Ramos (cell line): ENCODE data around the gene NXN.
"Not testable (repeated sequence)": the region's sequence is repeated elsewhere in the genome, so short reads cannot be mapped to it uniquely, and the experiment has no call there.

Source experiments
- in situ Hi-C: fragments of 300-500 bp; cut with MboI; formaldehyde crosslinking; loops from one replicate; pipeline ENCODE4 v1.14.3; 2022; ENCODE audit warnings: low sequenced_read_pairs; ENCODE audit not compliant: unreplicated experiment

The NXN gene

DNA sequence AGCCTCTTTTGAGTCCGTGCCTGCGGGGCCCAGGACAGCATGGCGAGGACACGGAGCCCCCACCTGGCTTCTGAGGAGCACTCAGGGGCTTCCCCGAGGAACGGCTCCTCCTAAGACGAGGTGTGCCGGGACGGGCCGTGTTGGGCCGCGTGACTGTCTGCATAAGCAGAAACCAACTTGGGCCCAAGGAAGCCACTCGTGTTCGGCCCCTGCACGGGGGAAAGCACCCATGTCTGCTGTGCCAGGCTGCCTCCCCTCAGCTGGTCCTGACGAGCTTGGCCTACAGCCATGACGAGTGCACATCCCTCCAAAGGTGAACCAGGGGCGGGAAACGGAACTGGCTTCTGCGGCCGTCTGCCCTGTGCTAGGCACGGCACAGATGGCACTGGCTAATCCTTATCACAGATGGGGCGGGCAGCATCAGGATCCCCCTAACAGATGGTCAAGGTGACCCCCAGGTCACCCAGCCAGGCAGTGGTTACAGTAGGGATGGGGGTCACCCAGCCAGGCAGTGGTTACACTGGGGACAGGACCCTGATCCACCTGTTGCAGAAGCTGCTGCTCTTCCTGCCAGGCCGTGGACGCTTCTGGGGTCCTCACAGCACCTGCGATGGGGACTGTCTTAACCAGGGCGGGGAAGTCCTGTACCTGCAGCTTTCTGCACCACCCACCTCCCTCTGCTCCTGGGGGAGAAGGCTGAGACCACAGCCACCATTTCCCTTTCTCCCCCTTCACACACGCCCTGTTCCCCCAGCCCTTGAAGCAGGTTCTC is 171.9 kb downstream of the NXN start:
- in situ Hi-C loops = no loop called here

- in situ Hi-C loops = no loop called here
These were observed 172.6 kb downstream of the NXN start for GRCh38 chr17:806781-807522.

DNA sequence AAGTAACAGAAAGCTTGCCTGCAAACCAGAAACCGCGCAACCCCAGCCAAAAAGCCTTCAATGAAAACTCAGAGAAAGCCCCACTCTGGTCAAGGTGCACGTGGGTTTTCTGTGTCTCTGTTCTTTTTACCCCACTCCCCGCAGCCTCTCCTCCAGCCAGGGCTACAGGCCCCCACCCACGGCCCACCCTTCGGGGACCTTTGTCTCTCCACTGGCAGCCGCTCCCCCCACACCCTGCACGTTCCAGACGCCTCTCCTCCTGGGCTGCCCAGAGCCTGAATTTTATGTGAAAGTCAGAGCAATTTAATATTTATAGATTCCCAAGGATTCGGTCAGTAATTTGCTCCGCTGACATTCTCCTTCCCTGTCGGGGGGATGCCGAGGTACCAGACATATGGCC is 173.2 kb downstream of the NXN start:
- in situ Hi-C loops = no loop called here

GRCh38 chr17:805886-806285 is 173.7 kb downstream of the NXN start:
- in situ Hi-C loops = not testable (repeated sequence)

- in situ Hi-C loops = no loop called here
These were observed 174.8 kb downstream of the NXN start for GRCh38 chr17:804541-805435.

DNA sequence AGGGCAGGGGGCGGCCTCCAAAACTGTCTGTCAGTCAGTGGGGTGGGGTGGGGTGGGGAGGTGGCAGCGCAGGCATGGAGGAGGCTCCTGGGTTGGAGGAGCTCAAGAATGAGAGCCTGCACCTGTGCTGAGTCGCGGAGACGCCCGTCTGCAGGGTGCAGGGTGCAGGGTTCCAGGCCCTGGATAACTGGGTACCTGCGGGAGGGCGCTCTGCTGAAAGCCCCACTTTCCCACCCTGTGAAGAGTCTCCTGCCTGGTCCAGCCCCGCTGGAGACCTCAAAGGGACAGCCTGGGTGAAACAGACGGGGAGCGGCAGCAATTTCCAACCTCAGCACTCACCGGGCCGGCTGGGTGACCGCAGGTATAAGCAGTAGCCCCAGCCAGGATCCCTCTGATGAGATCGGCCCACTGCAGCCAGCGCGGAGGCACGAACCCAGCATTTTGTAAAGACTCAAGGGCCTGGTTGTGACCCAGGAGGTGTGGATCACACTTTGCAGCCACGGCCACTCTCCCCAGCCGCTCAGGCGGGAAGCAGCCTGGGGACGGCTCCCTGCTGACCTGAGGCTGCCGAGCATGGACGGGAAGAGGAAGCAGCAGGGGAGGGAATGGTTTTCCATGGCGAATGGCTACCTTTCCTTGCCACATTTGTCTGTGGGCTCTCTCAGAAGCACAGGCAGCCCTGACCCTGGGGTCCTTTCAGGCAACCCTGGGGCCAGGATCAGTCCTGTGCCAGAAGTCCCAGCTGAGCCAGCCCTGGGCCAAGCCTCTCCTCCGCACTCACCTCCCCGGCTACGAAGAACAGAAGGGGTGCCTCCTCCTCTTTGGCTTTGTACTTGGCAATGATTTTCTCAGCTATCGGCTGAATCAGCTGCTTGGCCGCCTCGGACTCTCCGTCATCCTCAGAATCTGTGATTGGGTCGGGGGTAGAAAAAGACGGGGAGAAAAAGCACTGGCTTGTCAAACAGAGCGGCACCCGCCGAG is 176.4 kb downstream of the NXN start:
- in situ Hi-C loops = no loop called here

DNA sequence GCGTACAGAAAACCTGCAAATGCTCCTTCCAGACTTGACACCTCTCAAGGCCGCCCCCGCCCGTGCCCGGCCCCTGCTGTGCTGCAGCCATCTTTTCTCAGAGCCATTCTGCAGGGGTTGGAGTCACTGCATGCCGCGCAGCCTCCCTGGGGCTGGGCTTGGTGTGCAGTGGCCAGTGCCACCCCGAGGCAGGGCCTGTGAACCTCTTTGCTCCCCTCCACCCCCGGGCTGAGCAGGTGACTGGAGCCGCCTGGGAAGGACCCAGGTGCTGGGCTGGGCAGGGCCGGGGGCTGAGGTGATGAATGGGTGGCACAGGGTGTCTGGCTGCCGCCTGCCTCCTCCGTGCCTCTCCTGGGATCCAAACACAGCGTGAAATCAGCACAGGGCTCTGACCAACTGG is 177.1 kb downstream of the NXN start:
- in situ Hi-C loops = no loop called here

- in situ Hi-C loops = no loop called here
These were observed 177.9 kb downstream of the NXN start for GRCh38 chr17:801660-802059.

GRCh38 chr17:800446-801242 is 178.9 kb downstream of the NXN start:
- in situ Hi-C loops = no loop called here

DNA sequence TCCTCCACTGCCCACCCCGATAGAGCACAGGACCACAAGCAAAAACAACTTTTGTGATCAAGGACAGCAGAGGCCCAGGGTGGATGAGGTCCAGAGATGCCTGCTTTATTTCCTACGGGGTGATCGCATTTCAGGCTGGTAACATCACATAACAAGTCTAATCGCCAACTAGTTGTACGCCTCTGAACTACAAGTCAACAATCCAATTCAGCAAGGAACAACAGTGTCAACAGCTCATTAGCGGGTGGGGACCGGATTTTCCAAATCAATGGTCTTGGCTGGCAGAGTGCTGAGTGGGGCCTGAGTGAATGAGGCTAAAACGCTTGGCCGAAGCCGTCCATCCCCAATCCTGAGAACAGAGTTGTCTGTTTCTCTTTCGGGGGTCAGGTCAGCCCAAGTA is 180.3 kb downstream of the NXN start:
- in situ Hi-C loops = loop anchor here (10.0 kb wide), 1 partner anchor 196 kb away; the partner anchor contains the start of gene TIMM22

GRCh38 chr17:798246-798645 is 181.3 kb downstream of the NXN start:
- in situ Hi-C loops = loop anchor here (10.0 kb wide), 1 partner anchor 197 kb away; the partner anchor contains the start of gene TIMM22

- in situ Hi-C loops = loop anchor here (10.0 kb wide), 1 partner anchor 197 kb away; the partner anchor contains the start of gene TIMM22
These were observed 182.2 kb downstream of the NXN start for GRCh38 chr17:797236-797840.

GRCh38 chr17:796609-797008 is 183.0 kb downstream of the NXN start:
- in situ Hi-C loops = loop anchor here (10.0 kb wide), 1 partner anchor 198 kb away; the partner anchor contains the start of gene TIMM22

- in situ Hi-C loops = loop anchor here (10.0 kb wide), 1 partner anchor 199 kb away; the partner anchor contains the start of gene TIMM22
These were observed 183.9 kb downstream of the NXN start for GRCh38 chr17:795721-796120.

GRCh38 chr17:795276-795675 is 184.3 kb downstream of the NXN start:
- in situ Hi-C loops = loop anchor here (10.0 kb wide), 1 partner anchor 200 kb away; the partner anchor contains the start of gene TIMM22

- in situ Hi-C loops = loop anchor here (10.0 kb wide), 1 partner anchor 200 kb away; the partner anchor contains the start of gene TIMM22
These were observed 184.7 kb downstream of the NXN start for GRCh38 chr17:794876-795275.

- in situ Hi-C loops = loop anchor here (10.0 kb wide), 1 partner anchor 203 kb away; the partner anchor contains the start of gene TIMM22
These were observed 187.3 kb downstream of the NXN start for GRCh38 chr17:792277-792676.

DNA sequence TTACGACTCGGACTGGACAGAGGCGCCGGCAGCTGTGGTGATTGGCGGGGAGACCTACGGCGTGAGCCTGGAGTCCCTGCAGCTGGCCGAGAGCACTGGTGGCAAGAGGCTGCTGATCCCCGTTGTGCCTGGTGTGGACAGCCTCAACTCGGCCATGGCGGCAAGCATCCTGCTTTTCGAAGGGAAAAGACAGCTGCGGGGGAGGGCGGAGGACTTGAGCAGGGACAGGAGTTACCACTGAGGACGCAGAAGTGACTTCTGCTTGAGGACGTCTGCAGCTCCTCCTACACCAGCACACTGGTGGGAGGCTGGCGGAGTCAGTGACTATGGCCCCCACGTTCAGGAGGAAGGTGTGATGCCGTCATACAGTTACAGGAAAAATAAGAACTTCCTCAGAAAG is 187.7 kb downstream of the NXN start:
- in situ Hi-C loops = loop anchor here (10.0 kb wide), 1 partner anchor 203 kb away; the partner anchor contains the start of gene TIMM22
